22Rv1 (cell line): ENCODE data around the gene SPAG17.

Source experiments
- H3K27ac ChIP-seq: fragments of 450-650 bp; 2 replicates; pipeline ENCODE4 v1.5.1; 2017
- ZFX ChIP-seq: fragments of 450-650 bp; IDR thresholded peaks from 2 replicates; pipeline ENCODE4 v1.6.1; 2017; ENCODE audit warnings: antibody characterized with exemption, borderline replicate concordance
- TF ChIP-seq, protein P1 (sequence below): fragments of 450-650 bp; IDR thresholded peaks from 2 replicates; pipeline ENCODE4 v1.5.1; 2017; ENCODE audit warnings: mild to moderate bottlenecking

SPAG17 gene

DNA sequence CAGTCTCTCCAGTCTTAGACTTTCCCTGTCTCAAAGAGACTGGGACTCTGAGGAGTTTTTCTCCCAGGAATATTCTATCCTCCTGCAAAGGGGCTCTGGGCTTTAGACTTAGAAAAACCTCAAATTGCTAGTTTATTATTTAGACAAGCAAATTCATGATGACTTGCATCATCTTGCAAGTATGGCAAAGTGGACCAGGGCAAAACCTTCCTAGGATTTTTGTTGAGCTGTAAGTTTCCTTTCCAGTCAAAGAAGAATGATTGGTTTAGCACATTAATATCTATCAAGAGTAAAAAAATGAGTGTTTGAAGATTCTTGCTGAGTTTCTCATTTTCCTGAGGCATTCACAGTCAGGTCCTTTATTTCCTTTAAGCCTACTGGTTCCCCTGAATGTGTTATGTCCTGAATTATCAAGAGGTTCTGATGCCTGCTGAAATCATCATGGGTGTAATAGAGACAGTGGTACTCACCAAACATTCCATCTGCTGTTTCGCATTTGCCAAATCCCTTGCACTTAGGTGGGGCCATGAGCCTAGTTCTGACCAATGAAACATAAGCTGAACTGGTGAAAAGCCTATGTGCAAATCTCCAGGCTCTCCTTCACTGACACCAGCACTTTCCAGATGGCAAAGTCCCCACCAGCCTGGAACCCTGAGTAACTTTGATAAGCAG, 25.2 kb upstream of the SPAG17 start:
- no peak overlapping the region for H3K27ac ChIP-seq
- TF ChIP-seq, protein P1, sequence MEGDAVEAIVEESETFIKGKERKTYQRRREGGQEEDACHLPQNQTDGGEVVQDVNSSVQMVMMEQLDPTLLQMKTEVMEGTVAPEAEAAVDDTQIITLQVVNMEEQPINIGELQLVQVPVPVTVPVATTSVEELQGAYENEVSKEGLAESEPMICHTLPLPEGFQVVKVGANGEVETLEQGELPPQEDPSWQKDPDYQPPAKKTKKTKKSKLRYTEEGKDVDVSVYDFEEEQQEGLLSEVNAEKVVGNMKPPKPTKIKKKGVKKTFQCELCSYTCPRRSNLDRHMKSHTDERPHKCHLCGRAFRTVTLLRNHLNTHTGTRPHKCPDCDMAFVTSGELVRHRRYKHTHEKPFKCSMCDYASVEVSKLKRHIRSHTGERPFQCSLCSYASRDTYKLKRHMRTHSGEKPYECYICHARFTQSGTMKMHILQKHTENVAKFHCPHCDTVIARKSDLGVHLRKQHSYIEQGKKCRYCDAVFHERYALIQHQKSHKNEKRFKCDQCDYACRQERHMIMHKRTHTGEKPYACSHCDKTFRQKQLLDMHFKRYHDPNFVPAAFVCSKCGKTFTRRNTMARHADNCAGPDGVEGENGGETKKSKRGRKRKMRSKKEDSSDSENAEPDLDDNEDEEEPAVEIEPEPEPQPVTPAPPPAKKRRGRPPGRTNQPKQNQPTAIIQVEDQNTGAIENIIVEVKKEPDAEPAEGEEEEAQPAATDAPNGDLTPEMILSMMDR = no peak
- no peak for TF ChIP-seq ZFX

DNA sequence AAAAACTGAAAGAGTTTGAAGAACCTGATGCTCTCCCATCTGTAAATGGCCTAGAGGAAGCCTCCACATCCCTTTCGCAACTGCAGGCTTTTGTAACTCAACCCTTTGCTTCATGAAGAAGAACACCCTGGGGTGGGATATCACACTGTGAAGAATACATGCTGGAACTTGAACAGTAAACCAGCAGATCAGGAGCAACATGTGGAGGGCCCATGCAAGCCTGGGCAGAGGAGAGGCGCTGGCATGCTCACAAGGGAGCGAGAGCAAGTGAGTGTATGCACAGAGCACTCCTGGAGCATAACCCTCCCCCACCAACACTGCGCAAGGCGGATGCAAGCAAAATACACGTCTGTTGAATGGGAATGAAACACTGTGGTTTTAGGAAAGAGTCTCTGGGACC, 24.6 kb upstream of the SPAG17 start:
- H3K27ac ChIP-seq = no peak overlapping the region
- TF ChIP-seq ZFX = no peak
- TF ChIP-seq, protein P1 = no peak

DNA sequence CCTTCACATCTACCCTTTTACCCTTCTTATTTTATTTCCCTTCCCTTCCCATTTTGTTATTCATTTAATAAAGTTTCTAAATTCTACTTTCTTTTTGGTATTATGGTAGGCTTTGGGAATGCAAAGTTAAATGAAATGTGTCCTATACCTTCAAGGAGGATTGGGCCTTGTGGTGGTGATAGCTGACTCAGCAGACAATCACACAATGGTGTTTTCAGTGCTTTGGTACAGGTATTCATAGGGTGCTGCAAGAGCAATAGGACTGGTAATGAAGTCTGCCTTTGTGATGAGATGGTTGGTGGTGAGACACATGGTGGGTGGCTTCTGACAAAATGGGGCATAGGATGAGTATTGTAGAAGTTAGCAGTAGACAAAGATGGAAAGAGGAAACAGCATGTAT, 21.9 kb upstream of the SPAG17 start:
- H3K27ac ChIP-seq = no peak overlapping the region
- no peak for TF ChIP-seq ZFX
- TF ChIP-seq, protein P1 = no peak

DNA sequence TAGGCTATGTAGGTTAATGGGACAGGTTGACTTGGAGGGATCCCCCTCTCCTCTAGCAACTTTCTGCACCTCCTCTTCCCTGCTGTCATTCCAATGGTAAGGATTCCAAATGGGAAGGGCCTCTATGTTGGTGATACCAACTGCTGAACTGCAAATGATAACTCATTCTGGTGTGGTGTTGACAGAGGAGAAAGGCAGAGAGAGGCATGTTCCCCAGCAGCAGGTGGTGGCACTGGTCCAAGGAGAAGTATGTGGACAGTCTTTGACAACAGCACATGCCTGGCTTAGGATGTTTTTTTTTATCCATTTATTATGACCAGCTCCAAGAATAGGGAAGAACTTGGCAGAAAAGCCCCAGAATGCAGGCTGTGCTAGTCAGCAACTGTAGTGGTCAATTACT, 19.6 kb upstream of the SPAG17 start:
- no peak for TF ChIP-seq ZFX
- TF ChIP-seq, protein P1 = no peak
- no peak overlapping the region for H3K27ac ChIP-seq

DNA sequence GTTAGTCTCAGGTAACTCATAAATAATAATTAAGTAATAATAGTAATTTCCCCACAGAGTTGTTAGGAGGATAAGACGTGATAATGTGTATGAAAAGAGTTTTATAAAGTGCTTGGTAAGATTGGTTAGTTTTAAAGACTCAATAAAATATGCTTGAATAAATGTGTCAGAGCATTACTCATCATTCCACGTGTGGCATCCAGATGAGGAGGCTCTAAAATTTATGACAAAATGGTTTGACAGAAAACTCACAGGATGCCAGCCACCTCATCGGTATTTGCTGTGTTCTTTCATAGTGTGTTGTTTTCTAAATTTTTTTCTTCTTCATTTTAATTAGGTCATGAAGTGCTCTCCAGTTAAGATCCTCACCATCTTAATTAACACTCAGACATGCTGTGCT, 19.1 kb upstream of the SPAG17 start:
- TF ChIP-seq ZFX = no peak
- TF ChIP-seq, protein P1 = no peak
- H3K27ac ChIP-seq = no peak overlapping the region

DNA sequence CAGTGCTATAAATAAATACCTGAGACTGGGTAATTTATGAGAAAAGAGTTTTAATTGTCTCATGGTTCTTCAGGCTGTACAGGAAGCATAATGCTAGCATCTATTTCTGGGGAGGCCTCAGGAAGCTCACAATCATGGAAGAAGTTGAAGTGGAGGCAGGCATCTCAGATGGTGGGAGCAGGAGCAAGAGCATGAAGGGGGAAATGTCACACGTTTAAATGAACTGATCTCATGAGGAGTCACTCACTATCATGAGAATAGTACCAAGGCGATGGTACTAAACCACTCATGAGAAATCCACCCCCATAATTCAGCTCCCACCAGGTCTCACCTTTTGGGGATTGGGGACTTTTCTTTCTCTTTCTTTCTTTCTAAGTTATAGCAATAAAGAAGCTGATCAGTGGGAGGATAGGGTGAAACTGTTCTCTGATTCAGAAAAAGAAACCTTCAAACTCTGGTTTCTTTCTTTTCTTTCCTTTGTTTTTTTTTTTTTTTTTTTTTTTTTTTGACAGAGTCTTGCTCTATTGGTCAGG, 17.1 kb upstream of the SPAG17 start:
- no peak overlapping the region for H3K27ac ChIP-seq
- no peak for TF ChIP-seq ZFX
- TF ChIP-seq, protein P1 = no peak

DNA sequence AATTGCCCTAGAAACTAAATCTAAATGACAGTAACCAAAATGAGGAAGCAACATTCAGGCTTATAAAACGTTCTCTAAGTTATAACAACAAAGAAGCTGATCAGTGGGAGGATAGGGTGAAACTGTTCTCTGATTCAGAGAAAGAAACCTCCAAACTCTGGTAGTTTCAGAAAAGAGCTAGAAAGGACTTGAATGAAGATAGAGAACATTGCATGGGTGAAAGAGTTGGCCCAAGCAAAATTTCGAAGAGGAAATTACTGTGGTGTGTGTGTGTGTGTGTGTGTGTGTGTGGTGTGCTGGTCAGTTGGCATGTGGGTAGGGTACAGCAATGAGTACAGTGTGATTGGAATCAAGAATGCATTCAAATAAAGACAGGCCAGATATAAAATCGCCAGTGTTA, 16.5 kb upstream of the SPAG17 start:
- H3K27ac ChIP-seq = no peak overlapping the region
- TF ChIP-seq, protein P1 = no peak
